A673 (cell line): Measurements from ENCODE around the gene PHYH.

Experiments used
- EZH2 ChIP-seq: fragments of 200-600 bp; sonication (generic); IDR thresholded peaks from 2 replicates; pipeline ENCODE4 v1.6.1; 2017; ENCODE audit warnings: borderline replicate concordance, low read depth, mild to moderate bottlenecking, mixed read lengths, antibody characterized with exemption, low read length; ENCODE audit not compliant: poor library complexity, severe bottlenecking
- TF ChIP-seq, protein P1 (sequence below): fragments of 300-800, 200-600 bp; sonication (generic); conservative IDR thresholded peaks from 2 replicates; pipeline ENCODE4 v1.5.1; 2017; ENCODE audit warnings: low read depth, mild to moderate bottlenecking, antibody characterized with exemption, low read length, moderate library complexity, mixed read lengths

DNA sequence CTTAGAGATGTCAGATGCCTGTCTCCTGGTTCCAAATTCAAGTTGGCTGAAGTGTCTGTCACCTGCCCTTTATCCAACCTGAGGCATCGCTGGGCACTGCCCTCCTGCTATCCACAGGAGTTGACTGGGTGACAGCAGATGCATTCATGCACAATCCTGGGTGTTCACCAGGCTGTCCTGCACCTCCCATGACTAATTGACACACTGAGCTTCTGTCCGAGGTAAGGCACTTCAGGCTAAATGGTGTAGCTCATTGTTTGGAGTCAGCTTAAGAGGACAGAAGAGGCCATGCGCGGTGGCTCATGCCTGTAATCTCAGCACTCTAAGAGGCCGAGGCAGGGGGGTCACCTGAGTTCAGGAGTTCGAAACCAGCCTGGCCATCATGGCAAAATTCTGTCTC lies 68.1 kb downstream of the PHYH start:
- no peak for TF ChIP-seq EZH2
- TF ChIP-seq, protein P1, sequence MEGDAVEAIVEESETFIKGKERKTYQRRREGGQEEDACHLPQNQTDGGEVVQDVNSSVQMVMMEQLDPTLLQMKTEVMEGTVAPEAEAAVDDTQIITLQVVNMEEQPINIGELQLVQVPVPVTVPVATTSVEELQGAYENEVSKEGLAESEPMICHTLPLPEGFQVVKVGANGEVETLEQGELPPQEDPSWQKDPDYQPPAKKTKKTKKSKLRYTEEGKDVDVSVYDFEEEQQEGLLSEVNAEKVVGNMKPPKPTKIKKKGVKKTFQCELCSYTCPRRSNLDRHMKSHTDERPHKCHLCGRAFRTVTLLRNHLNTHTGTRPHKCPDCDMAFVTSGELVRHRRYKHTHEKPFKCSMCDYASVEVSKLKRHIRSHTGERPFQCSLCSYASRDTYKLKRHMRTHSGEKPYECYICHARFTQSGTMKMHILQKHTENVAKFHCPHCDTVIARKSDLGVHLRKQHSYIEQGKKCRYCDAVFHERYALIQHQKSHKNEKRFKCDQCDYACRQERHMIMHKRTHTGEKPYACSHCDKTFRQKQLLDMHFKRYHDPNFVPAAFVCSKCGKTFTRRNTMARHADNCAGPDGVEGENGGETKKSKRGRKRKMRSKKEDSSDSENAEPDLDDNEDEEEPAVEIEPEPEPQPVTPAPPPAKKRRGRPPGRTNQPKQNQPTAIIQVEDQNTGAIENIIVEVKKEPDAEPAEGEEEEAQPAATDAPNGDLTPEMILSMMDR = no peak
